Measurements from ENCODE around the gene WIPF1. TPM values are rescaled to one million over a fixed set of nuclear protein-coding genes. Genes with fewer than 3 reads are reported as not detected.

WIPF1 gene
- total RNA-seq, 1 experiment from 2014 or later: 62.6 TPM

- DNase-seq: no peak
- H3K9me3 ChIP-seq (ENCODE audit: low read length): no peaks in the 10 kb centered on the region
- H3K4me2 ChIP-seq (ENCODE audit: low read depth, low read length, poor library complexity, severe bottlenecking): peak overlapping the region; percentile 15
- no peak overlapping the region for H2AFZ ChIP-seq (ENCODE audit: low read length)
- H3K79me2 ChIP-seq (ENCODE audit: low read length): peaks cover 72% of the 10 kb centered on the region
- H4K20me1 ChIP-seq (ENCODE audit: insufficient read depth, low read depth, low read length): no peaks in the 10 kb centered on the region
- no peaks in the 10 kb centered on the region for H3K27me3 ChIP-seq (ENCODE audit: low read length)
- peaks cover 68% of the 10 kb centered on the region for H3K4me1 ChIP-seq (ENCODE audit: low read length)
- H3K9ac ChIP-seq (ENCODE audit: low read length): peak overlapping the region; percentile 44; the same call in 1 of the 2 replicates
- H3K27ac ChIP-seq (ENCODE audit: low read length): peak overlapping the region; percentile 99
- H3K9me2 ChIP-seq (replicated peaks; ENCODE audit: insufficient read depth, low read length): no peaks in the 10 kb centered on the region
- H3K36me3 ChIP-seq (ENCODE audit: insufficient read depth, low read length): 0 out of 2 replicates have a peak, but pooled peaks cover 6% of the 10 kb centered on the region
- no peak overlapping the region for H3K4me3 ChIP-seq (ENCODE audit: low read length)
Observed at GRCh38 chr2:174590928-174591648, 6.5 kb downstream of the WIPF1 start.

GRCh38 chr2:174590346-174590745, 7.3 kb downstream of the WIPF1 start:
- DNase-seq: no peak
- peaks cover 64% of the 10 kb centered on the region for H3K79me2 ChIP-seq (ENCODE audit: low read length)
- H2AFZ ChIP-seq (ENCODE audit: low read length): no peak overlapping the region
- no peaks in the 10 kb centered on the region for H4K20me1 ChIP-seq (ENCODE audit: insufficient read depth, low read depth, low read length)
- peak overlapping the region; percentile 15 for H3K4me2 ChIP-seq (ENCODE audit: low read depth, low read length, poor library complexity, severe bottlenecking)
- no peaks in the 10 kb centered on the region for H3K27me3 ChIP-seq (ENCODE audit: low read length)
- peak overlapping the region; percentile 99 for H3K27ac ChIP-seq (ENCODE audit: low read length)
- no peaks in the 10 kb centered on the region for H3K9me2 ChIP-seq (replicated peaks; ENCODE audit: insufficient read depth, low read length)
- peaks cover 6% of the 10 kb centered on the region; the same call in 1 of the 2 replicates for H3K36me3 ChIP-seq (ENCODE audit: insufficient read depth, low read length)
- no peak overlapping the region for H3K4me3 ChIP-seq (ENCODE audit: low read length)
- no peaks in the 10 kb centered on the region for H3K9me3 ChIP-seq (ENCODE audit: low read length)
- peak overlapping the region; percentile 44 for H3K9ac ChIP-seq (ENCODE audit: low read length)
- H3K4me1 ChIP-seq (ENCODE audit: low read length): peaks cover 60% of the 10 kb centered on the region

GRCh38 chr2:174589334-174589733, 8.3 kb downstream of the WIPF1 start:
- no peaks in the 10 kb centered on the region for H3K9me2 ChIP-seq (replicated peaks; ENCODE audit: insufficient read depth, low read length)
- H4K20me1 ChIP-seq (ENCODE audit: insufficient read depth, low read depth, low read length): no peaks in the 10 kb centered on the region
- H3K36me3 ChIP-seq (ENCODE audit: insufficient read depth, low read length): peaks cover 9% of the 10 kb centered on the region; the same call in 1 of the 2 replicates
- H3K27ac ChIP-seq (ENCODE audit: low read length): peak overlapping the region; percentile 99
- peaks cover 62% of the 10 kb centered on the region for H3K79me2 ChIP-seq (ENCODE audit: low read length)
- H3K9ac ChIP-seq (ENCODE audit: low read length): no peak overlapping the region
- peaks cover 51% of the 10 kb centered on the region for H3K4me1 ChIP-seq (ENCODE audit: low read length)
- H3K4me2 ChIP-seq (ENCODE audit: low read depth, low read length, poor library complexity, severe bottlenecking): no peak overlapping the region
- H3K9me3 ChIP-seq (ENCODE audit: low read length): no peaks in the 10 kb centered on the region
- H3K4me3 ChIP-seq (ENCODE audit: low read length): no peak overlapping the region
- no peak for DNase-seq
- H2AFZ ChIP-seq (ENCODE audit: low read length): no peak overlapping the region
- H3K27me3 ChIP-seq (ENCODE audit: low read length): no peaks in the 10 kb centered on the region

GRCh38 chr2:174588463-174588862, 9.1 kb downstream of the WIPF1 start:
- no peak overlapping the region for H3K4me2 ChIP-seq (ENCODE audit: low read depth, low read length, poor library complexity, severe bottlenecking)
- no peaks in the 10 kb centered on the region for H3K9me3 ChIP-seq (ENCODE audit: low read length)
- no peaks in the 10 kb centered on the region for H4K20me1 ChIP-seq (ENCODE audit: insufficient read depth, low read depth, low read length)
- H3K9me2 ChIP-seq (replicated peaks; ENCODE audit: insufficient read depth, low read length): no peaks in the 10 kb centered on the region
- no peak for DNase-seq
- H3K36me3 ChIP-seq (ENCODE audit: insufficient read depth, low read length): peaks cover 9% of the 10 kb centered on the region; the same call in 1 of the 2 replicates
- H3K27me3 ChIP-seq (ENCODE audit: low read length): no peaks in the 10 kb centered on the region
- peak overlapping the region; percentile 99; the same call in 1 of the 2 replicates for H3K27ac ChIP-seq (ENCODE audit: low read length)
- H3K4me3 ChIP-seq (ENCODE audit: low read length): no peak overlapping the region
- peaks cover 62% of the 10 kb centered on the region for H3K79me2 ChIP-seq (ENCODE audit: low read length)
- H3K9ac ChIP-seq (ENCODE audit: low read length): no peak overlapping the region
- peaks cover 42% of the 10 kb centered on the region for H3K4me1 ChIP-seq (ENCODE audit: low read length)
- H2AFZ ChIP-seq (ENCODE audit: low read length): no peak overlapping the region

GRCh38 chr2:174587579-174587978, 10.0 kb downstream of the WIPF1 start:
- no peak overlapping the region for H3K4me2 ChIP-seq (ENCODE audit: low read depth, low read length, poor library complexity, severe bottlenecking)
- H3K9me3 ChIP-seq (ENCODE audit: low read length): no peaks in the 10 kb centered on the region
- H3K27ac ChIP-seq (ENCODE audit: low read length): no peak overlapping the region
- H2AFZ ChIP-seq (ENCODE audit: low read length): no peak overlapping the region
- peaks cover 54% of the 10 kb centered on the region for H3K79me2 ChIP-seq (ENCODE audit: low read length)
- H3K36me3 ChIP-seq (ENCODE audit: insufficient read depth, low read length): peaks cover 16% of the 10 kb centered on the region; the same call in 1 of the 2 replicates
- no peaks in the 10 kb centered on the region for H4K20me1 ChIP-seq (ENCODE audit: insufficient read depth, low read depth, low read length)
- no peaks in the 10 kb centered on the region for H3K27me3 ChIP-seq (ENCODE audit: low read length)
- no peak overlapping the region for H3K9ac ChIP-seq (ENCODE audit: low read length)
- DNase-seq: no peak
- H3K4me1 ChIP-seq (ENCODE audit: low read length): peaks cover 33% of the 10 kb centered on the region
- no peaks in the 10 kb centered on the region for H3K9me2 ChIP-seq (replicated peaks; ENCODE audit: insufficient read depth, low read length)
- H3K4me3 ChIP-seq (ENCODE audit: low read length): no peak overlapping the region

- Histone ChIP-seq H2AFZ (ENCODE audit: low read length) (no peak overlapping the region), H3K36me3 (ENCODE audit: insufficient read depth, low read length) (peaks cover 12% of the 10 kb centered on the region; the same call in 1 of the 2 replicates), H3K79me2 (ENCODE audit: low read length) (peaks cover 52% of the 10 kb centered on the region), H3K9me2 (replicated peaks; ENCODE audit: insufficient read depth, low read length) (no peaks in the 10 kb centered on the region), H3K4me3 (ENCODE audit: low read length) (no peak overlapping the region), H4K20me1 (ENCODE audit: insufficient read depth, low read depth, low read length) (no peaks in the 10 kb centered on the region), H3K27ac (ENCODE audit: low read length) (no peak overlapping the region), H3K9me3 (ENCODE audit: low read length) (no peaks in the 10 kb centered on the region), H3K9ac (ENCODE audit: low read length) (no peak overlapping the region), H3K27me3 (ENCODE audit: low read length) (no peaks in the 10 kb centered on the region), H3K4me1 (ENCODE audit: low read length) (peaks cover 35% of the 10 kb centered on the region), H3K4me2 (ENCODE audit: low read depth, low read length, poor library complexity, severe bottlenecking) (no peak overlapping the region)
- DNase-seq: no peak
Observed at GRCh38 chr2:174586418-174587295, 10.9 kb downstream of the WIPF1 start.

- H3K79me2 ChIP-seq (ENCODE audit: low read length): peaks cover 43% of the 10 kb centered on the region
- H4K20me1 ChIP-seq (ENCODE audit: insufficient read depth, low read depth, low read length): no peaks in the 10 kb centered on the region
- H3K4me3 ChIP-seq (ENCODE audit: low read length): no peak overlapping the region
- no peaks in the 10 kb centered on the region for H3K9me3 ChIP-seq (ENCODE audit: low read length)
- peaks cover 17% of the 10 kb centered on the region; the same call in 1 of the 2 replicates for H3K36me3 ChIP-seq (ENCODE audit: insufficient read depth, low read length)
- H3K4me1 ChIP-seq (ENCODE audit: low read length): peaks cover 26% of the 10 kb centered on the region
- no peaks in the 10 kb centered on the region for H3K27me3 ChIP-seq (ENCODE audit: low read length)
- H2AFZ ChIP-seq (ENCODE audit: low read length): no peak overlapping the region
- no peak overlapping the region for H3K9ac ChIP-seq (ENCODE audit: low read length)
- H3K4me2 ChIP-seq (ENCODE audit: low read depth, low read length, poor library complexity, severe bottlenecking): no peak overlapping the region
- no peak for DNase-seq
- no peak overlapping the region for H3K27ac ChIP-seq (ENCODE audit: low read length)
- H3K9me2 ChIP-seq (replicated peaks; ENCODE audit: insufficient read depth, low read length): no peaks in the 10 kb centered on the region
Observed at GRCh38 chr2:174585657-174586252, 11.8 kb downstream of the WIPF1 start.

- Histone ChIP-seq H3K4me1 (ENCODE audit: low read length) (peaks cover 20% of the 10 kb centered on the region), H3K79me2 (ENCODE audit: low read length) (peaks cover 37% of the 10 kb centered on the region)
Observed at GRCh38 chr2:174585146-174585545, 12.5 kb downstream of the WIPF1 start.

More at GRCh38 chr2:174585146-174585545, 12.5 kb downstream of the WIPF1 start:
- Histone ChIP-seq H3K9me2 (replicated peaks; ENCODE audit: insufficient read depth, low read length) (no peaks in the 10 kb centered on the region), H3K27ac (ENCODE audit: low read length) (no peak overlapping the region), H3K9me3 (ENCODE audit: low read length) (no peaks in the 10 kb centered on the region), H3K4me2 (ENCODE audit: low read depth, low read length, poor library complexity, severe bottlenecking) (no peak overlapping the region), H3K27me3 (ENCODE audit: low read length) (no peaks in the 10 kb centered on the region), H3K9ac (ENCODE audit: low read length) (no peak overlapping the region), H4K20me1 (ENCODE audit: insufficient read depth, low read depth, low read length) (no peaks in the 10 kb centered on the region), H2AFZ (ENCODE audit: low read length) (no peak overlapping the region), H3K4me3 (ENCODE audit: low read length) (no peak overlapping the region), H3K36me3 (ENCODE audit: insufficient read depth, low read length) (peaks cover 24% of the 10 kb centered on the region)
- no peak for DNase-seq
